Measurements from ENCODE around the gene IGFBP4. TPM values are rescaled to one million over a fixed set of nuclear protein-coding genes. Genes with fewer than 3 reads are reported as not detected.

The IGFBP4 gene
- total RNA-seq, 2 donors from 2014 or later: 8.4 to 85.1 TPM

GRCh38 chr17:40460968-40461731, 17.9 kb downstream of the IGFBP4 start:
- Mint-ChIP-seq H3K9me3 (no peaks in the 10 kb centered on the region), H3K36me3 (no peaks in the 10 kb centered on the region), H3K27ac (peak overlapping the region in 1 of 2 donors; percentile 22)
- DNase-seq (ENCODE audit: low spot score in 2 of 2) (no peak), ATAC-seq (no peak)

GRCh38 chr17:40461732-40462342, 18.6 kb downstream of the IGFBP4 start:
- no peak for DNase-seq (ENCODE audit: low spot score in 2 of 2)
- ATAC-seq: no peak
- no peak overlapping the region for H3K27ac Mint-ChIP-seq
- H3K36me3 Mint-ChIP-seq: no peaks in the 10 kb centered on the region
- H3K9me3 Mint-ChIP-seq: no peaks in the 10 kb centered on the region

- no peak overlapping the region for H3K27ac Mint-ChIP-seq
- H3K36me3 Mint-ChIP-seq: no peaks in the 10 kb centered on the region
- no peaks in the 10 kb centered on the region for H3K9me3 Mint-ChIP-seq
- DNase-seq (ENCODE audit: low spot score in 2 of 2) (no peak), ATAC-seq (no peak)
These were observed 19.3 kb downstream of the IGFBP4 start for GRCh38 chr17:40462343-40463121.

GRCh38 chr17:40463122-40463550, 19.9 kb downstream of the IGFBP4 start:
- Mint-ChIP-seq H3K9me3 (no peaks in the 10 kb centered on the region), H3K27ac (no peak overlapping the region), H3K36me3 (no peaks in the 10 kb centered on the region)
- no peak for ATAC-seq
- no peak for DNase-seq (ENCODE audit: low spot score in 2 of 2)

- no peak for ATAC-seq
- DNase-seq (ENCODE audit: low spot score in 2 of 2): no peak
- H3K27ac Mint-ChIP-seq: no peak overlapping the region
- H3K9me3 Mint-ChIP-seq: no peaks in the 10 kb centered on the region
- no peaks in the 10 kb centered on the region for H3K36me3 Mint-ChIP-seq
These were observed 21.2 kb downstream of the IGFBP4 start for GRCh38 chr17:40464392-40464855.

GRCh38 chr17:40466298-40466971, 23.2 kb downstream of the IGFBP4 start:
- Mint-ChIP-seq H3K36me3 (no peaks in the 10 kb centered on the region), H3K9me3 (no peaks in the 10 kb centered on the region), H3K27ac (peak overlapping the region in 1 of 2 donors; percentile 70)
- DNase-seq (ENCODE audit: low spot score in 2 of 2): no peak
- no peak for ATAC-seq

GRCh38 chr17:40467281-40467867, 24.1 kb downstream of the IGFBP4 start:
- Mint-ChIP-seq H3K9me3 (no peaks in the 10 kb centered on the region), H3K36me3 (no peaks in the 10 kb centered on the region), H3K27ac (peak overlapping the region in 1 of 2 donors; percentile 70)
- ATAC-seq (no peak), DNase-seq (ENCODE audit: low spot score in 2 of 2) (no peak)

GRCh38 chr17:40468560-40468959, 25.3 kb downstream of the IGFBP4 start:
- Mint-ChIP-seq H3K27ac (no peak overlapping the region), H3K9me3 (no peaks in the 10 kb centered on the region), H3K36me3 (no peaks in the 10 kb centered on the region)
- DNase-seq (ENCODE audit: low spot score in 2 of 2) (no peak), ATAC-seq (no peak)

- Mint-ChIP-seq H3K27ac (no peak overlapping the region), H3K36me3 (no peaks in the 10 kb centered on the region), H3K9me3 (no peaks in the 10 kb centered on the region)
- ATAC-seq (no peak), DNase-seq (ENCODE audit: low spot score in 2 of 2) (no peak)
These were observed 26.8 kb downstream of the IGFBP4 start for GRCh38 chr17:40469805-40470675.

GRCh38 chr17:40470932-40471828, 27.9 kb downstream of the IGFBP4 start:
- ATAC-seq (no peak), DNase-seq (ENCODE audit: low spot score in 2 of 2) (no peak)
- H3K36me3 Mint-ChIP-seq: no peaks in the 10 kb centered on the region
- no peak overlapping the region for H3K27ac Mint-ChIP-seq
- no peaks in the 10 kb centered on the region for H3K9me3 Mint-ChIP-seq

GRCh38 chr17:40471846-40472732, 28.8 kb downstream of the IGFBP4 start:
- no peak overlapping the region for H3K27ac Mint-ChIP-seq
- ATAC-seq (no peak), DNase-seq (ENCODE audit: low spot score in 2 of 2) (no peak)
- H3K9me3 Mint-ChIP-seq: no peaks in the 10 kb centered on the region
- H3K36me3 Mint-ChIP-seq: peaks cover 0 to 8% of the 10 kb centered on the region in 2 donors

GRCh38 chr17:40472733-40473452, 29.6 kb downstream of the IGFBP4 start:
- DNase-seq (ENCODE audit: low spot score in 2 of 2) (no peak), ATAC-seq (no peak)
- no peaks in the 10 kb centered on the region for H3K9me3 Mint-ChIP-seq
- peaks cover 0 to 16% of the 10 kb centered on the region in 2 donors for H3K36me3 Mint-ChIP-seq
- no peak overlapping the region for H3K27ac Mint-ChIP-seq

GRCh38 chr17:40473573-40474365, 30.5 kb downstream of the IGFBP4 start:
- no peak for ATAC-seq
- peaks cover 0 to 1% of the 10 kb centered on the region in 2 donors for H3K9me3 Mint-ChIP-seq
- no peak overlapping the region for H3K27ac Mint-ChIP-seq
- peaks cover 0 to 19% of the 10 kb centered on the region in 2 donors for H3K36me3 Mint-ChIP-seq
- no peak for DNase-seq (ENCODE audit: low spot score in 2 of 2)

All from activated naive CD4-positive, alpha-beta T cell treated with anti-CD3 and anti-CD28 coated beads, Interleukin-2, amount 50 U/mL, for 72 hours (primary cell).